Measurements from ENCODE around the gene CCNE1. TPM values are rescaled to one million over a fixed set of nuclear protein-coding genes. Genes with fewer than 3 reads are reported as not detected.

CCNE1 gene
- 10 to 100 TPM; 44.9 to 45.3 TPM for total RNA-seq

DNA sequence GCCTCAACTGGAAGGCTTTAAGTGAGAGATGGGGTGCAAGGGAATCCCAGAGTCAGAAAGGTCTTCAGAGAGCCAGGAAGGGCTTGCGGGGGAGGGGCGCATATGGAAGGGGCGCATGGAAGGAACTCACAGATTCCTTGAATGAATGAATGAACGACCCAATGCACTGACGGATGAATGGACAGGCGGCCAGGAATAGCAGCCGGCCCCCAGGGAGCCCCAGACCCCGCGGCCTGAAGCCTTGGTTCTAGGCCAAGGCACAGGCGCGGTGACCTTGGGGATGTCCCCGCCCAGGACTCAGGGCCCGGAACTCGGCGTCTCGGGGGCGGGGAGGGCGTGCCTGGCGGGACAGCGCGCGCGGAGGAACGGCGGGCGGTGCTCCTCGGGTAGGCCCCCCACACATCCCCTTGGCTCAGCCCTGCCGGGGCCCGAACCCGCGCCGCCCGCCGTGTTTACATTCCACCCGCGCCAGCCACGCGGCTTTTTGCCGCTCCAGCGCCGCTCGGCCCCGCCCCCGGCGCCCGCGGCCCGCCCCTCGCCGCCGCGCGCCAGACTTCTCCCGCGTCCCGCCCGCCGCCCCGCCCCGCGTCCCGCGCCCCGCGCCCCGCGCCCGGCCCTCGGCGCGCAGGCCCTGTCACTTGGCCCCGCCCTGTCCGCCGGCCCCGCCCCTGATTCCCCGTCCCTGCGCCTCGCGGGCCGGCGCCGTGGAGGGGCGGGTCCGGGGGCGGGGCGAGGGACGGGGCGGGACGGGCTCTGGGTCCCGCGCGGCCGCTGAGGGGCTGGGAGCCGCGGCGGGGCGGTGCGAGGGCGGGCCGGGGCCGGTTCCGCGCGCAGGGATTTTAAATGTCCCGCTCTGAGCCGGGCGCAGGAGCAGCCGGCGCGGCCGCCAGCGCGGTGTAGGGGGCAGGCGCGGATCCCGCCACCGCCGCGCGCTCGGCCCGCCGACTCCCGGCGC lies at the start of gene CCNE1:
TSS of gene CCNE1 (plus strand) at position 867 of the 955 bp plus-strand sequence. CDS start 565 bp downstream, outside the sequence.
- POLR2A ChIA-PET = no interaction called here
- H3K4me3 Mint-ChIP-seq = peak within 1 kb of the TSS; percentile 95
- peak; percentile 96 for DNase-seq
- peaks cover 38% of the 10 kb centered on the region for H3K4me1 Mint-ChIP-seq
- CTCF ChIA-PET = no interaction called here
- H3K27me3 Mint-ChIP-seq = no peaks in the 10 kb centered on the region
- peak within 1 kb of the TSS; percentile 90 for H3K27ac Mint-ChIP-seq
- peaks cover 25% of the 10 kb centered on the region for H3K36me3 Mint-ChIP-seq (ENCODE audit: low read depth)
- H3K9me3 Mint-ChIP-seq = no peaks in the 10 kb centered on the region

DNA sequence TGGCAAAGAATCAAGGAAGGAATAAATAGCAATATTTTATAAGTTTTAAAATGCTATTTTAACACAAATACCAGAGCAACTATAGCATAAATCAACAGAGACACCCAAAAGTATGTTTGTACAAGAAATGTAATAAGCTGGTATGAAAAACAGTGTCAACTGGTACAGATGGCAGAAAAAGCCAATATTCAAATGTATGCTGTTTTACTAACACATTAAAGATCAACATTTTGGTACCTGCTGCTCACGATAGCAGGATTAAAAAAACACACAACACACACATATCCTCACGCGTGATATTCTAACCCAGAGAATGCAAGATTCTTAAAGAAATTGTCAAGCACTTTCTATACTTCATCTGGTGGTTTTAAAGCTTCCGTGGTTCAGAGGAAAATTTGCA lies 48.6 kb upstream of the CCNE1 start:
- no peaks in the 10 kb centered on the region for H3K36me3 Mint-ChIP-seq (ENCODE audit: low read depth)
- H3K4me3 Mint-ChIP-seq = no peak overlapping the region
- H3K4me1 Mint-ChIP-seq = no peaks in the 10 kb centered on the region
- H3K27ac Mint-ChIP-seq = no peak overlapping the region
- H3K9me3 Mint-ChIP-seq = no peaks in the 10 kb centered on the region
- ChIA-PET POLR2A (no interaction called here), CTCF (no interaction called here)
- H3K27me3 Mint-ChIP-seq = peaks cover 4% of the 10 kb centered on the region
- DNase-seq = no peak

- no peaks in the 10 kb centered on the region for H3K9me3 Mint-ChIP-seq
- H3K4me1 Mint-ChIP-seq = no peaks in the 10 kb centered on the region
- CTCF ChIA-PET = no interaction called here
- H3K4me3 Mint-ChIP-seq = no peak overlapping the region
- POLR2A ChIA-PET = no interaction called here
- H3K27ac Mint-ChIP-seq = no peak overlapping the region
- H3K27me3 Mint-ChIP-seq = peaks cover 4% of the 10 kb centered on the region
- no peak for DNase-seq
- H3K36me3 Mint-ChIP-seq (ENCODE audit: low read depth) = no peaks in the 10 kb centered on the region
Observed at GRCh38 chr19:29764361-29764760, 47.4 kb upstream of the CCNE1 start.

DNA sequence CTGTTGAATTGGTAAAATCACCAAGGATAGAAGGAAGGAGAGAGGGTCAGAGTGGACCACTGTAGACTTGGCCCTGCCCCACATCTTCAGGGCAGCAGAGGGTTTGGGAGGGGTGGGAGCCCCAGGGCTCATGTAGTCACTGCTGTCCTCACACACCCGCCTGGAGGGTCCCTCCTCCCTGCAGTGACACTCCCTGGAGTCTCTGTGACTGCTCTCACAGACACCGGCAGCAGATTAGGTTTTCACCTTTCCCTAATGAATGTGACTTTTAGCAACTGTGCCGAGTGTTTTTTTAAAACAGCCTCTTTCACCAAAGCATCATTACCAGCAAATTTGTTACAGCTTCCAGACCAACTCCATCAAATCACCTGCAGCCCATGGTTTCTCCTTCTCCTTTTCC lies 45.7 kb upstream of the CCNE1 start:
- Mint-ChIP-seq H3K4me3 (no peak overlapping the region), H3K4me1 (peaks cover 12% of the 10 kb centered on the region), H3K9me3 (no peaks in the 10 kb centered on the region), H3K27ac (no peak overlapping the region), H3K27me3 (peaks cover 4% of the 10 kb centered on the region), H3K36me3 (ENCODE audit: low read depth) (no peaks in the 10 kb centered on the region)
- ChIA-PET POLR2A (no interaction called here), CTCF (no interaction called here)
- DNase-seq = no peak

DNA sequence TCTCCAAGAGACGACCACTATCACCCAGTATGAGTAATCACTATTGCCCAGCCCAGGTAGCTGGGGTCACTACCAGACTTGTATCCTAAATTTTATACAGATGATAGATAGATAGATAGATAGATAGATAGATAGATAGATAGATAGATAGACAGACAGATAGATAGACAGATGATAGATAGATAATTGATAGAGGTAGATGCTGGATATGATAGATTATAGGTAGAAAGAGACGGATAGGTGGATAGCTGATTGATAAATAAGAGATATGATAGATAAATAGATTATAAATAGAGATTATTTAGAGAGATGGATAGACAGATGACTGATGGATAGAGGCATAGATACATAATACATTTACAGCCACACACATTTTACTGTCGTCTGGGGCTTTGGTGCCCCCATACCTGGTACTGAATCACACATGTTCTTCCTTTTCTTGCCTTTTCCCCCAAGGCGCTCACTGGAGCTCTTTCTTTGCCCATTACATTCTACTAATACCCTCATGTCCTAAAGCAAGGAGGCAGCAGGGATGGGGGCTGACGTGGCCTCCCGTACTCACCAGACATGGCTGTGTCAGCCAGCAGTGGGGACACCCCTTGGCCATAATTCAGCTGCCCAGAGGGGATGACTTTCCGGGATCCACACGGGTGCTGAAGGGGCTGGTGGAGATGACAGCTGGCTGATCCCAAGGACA lies 44.6 kb upstream of the CCNE1 start:
- CTCF ChIA-PET = interaction anchor here (1.4 kb wide), 1 partner anchor 24 kb away, joined by 4 read pairs; no protein-coding TSS in a partner anchor
- Mint-ChIP-seq H3K4me3 (no peak overlapping the region), H3K27ac (no peak overlapping the region), H3K36me3 (ENCODE audit: low read depth) (no peaks in the 10 kb centered on the region), H3K4me1 (peaks cover 19% of the 10 kb centered on the region), H3K27me3 (peaks cover under 1% of the 10 kb centered on the region), H3K9me3 (no peaks in the 10 kb centered on the region)
- DNase-seq = no peak
- POLR2A ChIA-PET = no interaction called here

GRCh38 chr19:29768166-29768565 lies 43.6 kb upstream of the CCNE1 start:
- ChIA-PET POLR2A (no interaction called here), CTCF (interaction anchor here (1.4 kb wide), 1 partner anchor 23 kb away, joined by 4 read pairs; no protein-coding TSS in a partner anchor)
- Mint-ChIP-seq H3K4me3 (no peak overlapping the region), H3K9me3 (no peaks in the 10 kb centered on the region), H3K27ac (no peak overlapping the region), H3K27me3 (no peaks in the 10 kb centered on the region), H3K4me1 (peaks cover 19% of the 10 kb centered on the region), H3K36me3 (ENCODE audit: low read depth) (no peaks in the 10 kb centered on the region)
- no peak for DNase-seq

GRCh38 chr19:29769997-29770396 lies 41.8 kb upstream of the CCNE1 start:
- H3K4me3 Mint-ChIP-seq = no peak overlapping the region
- H3K27ac Mint-ChIP-seq = no peak overlapping the region
- no peaks in the 10 kb centered on the region for H3K36me3 Mint-ChIP-seq (ENCODE audit: low read depth)
- H3K27me3 Mint-ChIP-seq = no peaks in the 10 kb centered on the region
- H3K9me3 Mint-ChIP-seq = no peaks in the 10 kb centered on the region
- POLR2A ChIA-PET = no interaction called here
- no peak for DNase-seq
- H3K4me1 Mint-ChIP-seq = peaks cover 19% of the 10 kb centered on the region
- CTCF ChIA-PET = interaction anchor here (0.7 to 1.3 kb wide), 3 partner anchors 10 to 105 kb away, joined by 3 to 5 read pairs (median 3); no protein-coding TSS in a partner anchor

DNA sequence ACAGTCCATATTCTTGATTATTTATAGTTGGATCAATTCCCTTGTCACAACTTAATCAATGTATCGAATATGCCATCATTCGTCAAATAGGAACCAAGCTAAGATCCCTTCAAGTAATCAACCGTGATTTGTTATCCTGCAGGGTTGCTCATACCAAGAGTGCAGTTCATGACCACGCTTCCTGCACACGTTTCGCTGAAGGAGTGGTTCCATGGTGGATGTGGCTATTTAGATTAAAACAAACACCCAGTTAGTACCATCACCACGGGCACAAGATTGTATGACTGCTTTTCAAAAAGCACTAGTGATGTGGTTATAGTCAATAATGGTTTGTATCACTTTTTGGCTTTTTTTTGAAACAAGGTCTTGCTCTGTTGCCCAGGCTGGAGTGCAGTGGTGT lies 41.1 kb upstream of the CCNE1 start:
- DNase-seq = peak; percentile 48
- Mint-ChIP-seq H3K4me1 (peaks cover 19% of the 10 kb centered on the region), H3K27ac (peak overlapping the region; percentile 50), H3K4me3 (no peak overlapping the region), H3K27me3 (no peaks in the 10 kb centered on the region), H3K9me3 (no peaks in the 10 kb centered on the region), H3K36me3 (ENCODE audit: low read depth) (no peaks in the 10 kb centered on the region)
- ChIA-PET CTCF (interaction anchor here (0.7 to 1.3 kb wide), 2 partner anchors 10 to 80 kb away, joined by 3 to 5 read pairs; no protein-coding TSS in a partner anchor), POLR2A (no interaction called here)

DNA sequence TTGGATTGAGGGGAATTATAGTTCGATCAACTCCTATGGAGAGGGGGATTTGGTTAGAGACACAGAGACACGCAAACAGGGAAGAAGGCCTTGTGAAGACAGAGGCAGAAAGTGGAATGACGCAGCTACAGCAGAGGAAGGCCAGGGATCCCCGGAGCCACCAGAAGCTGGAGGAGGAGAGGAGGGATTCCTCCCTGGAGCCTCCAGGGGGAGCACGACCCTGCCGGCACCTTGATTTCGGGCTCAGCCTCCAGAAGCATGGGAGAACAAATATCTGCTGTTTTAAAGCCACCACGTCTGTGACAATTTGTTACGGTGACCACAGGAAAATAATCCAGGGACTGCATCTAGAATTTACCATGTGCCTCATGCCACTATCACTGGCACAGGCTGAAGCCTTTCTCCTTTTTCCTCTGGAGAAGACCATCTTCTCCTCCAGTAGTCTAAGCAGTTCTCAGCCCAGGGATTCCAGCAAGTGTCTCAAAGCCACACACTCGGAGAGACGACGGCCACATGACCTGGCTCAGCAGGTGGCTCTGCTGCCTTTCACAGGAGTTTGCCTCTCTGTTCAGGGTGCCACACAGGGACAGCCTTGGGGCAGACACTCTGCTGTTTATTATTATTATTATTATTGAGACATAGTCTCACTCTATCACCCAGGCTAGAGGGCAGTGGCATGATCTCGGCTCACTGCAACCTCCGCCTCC lies 39.9 kb upstream of the CCNE1 start:
- ChIA-PET CTCF (interaction anchor here (1.0 kb wide), 1 partner anchor 101 kb away, joined by 7 read pairs; no protein-coding TSS in a partner anchor), POLR2A (no interaction called here)
- H3K4me3 Mint-ChIP-seq = no peak overlapping the region
- H3K9me3 Mint-ChIP-seq = no peaks in the 10 kb centered on the region
- peak overlapping the region; percentile 3 for H3K27ac Mint-ChIP-seq
- DNase-seq = peak; percentile 32
- H3K36me3 Mint-ChIP-seq (ENCODE audit: low read depth) = no peaks in the 10 kb centered on the region
- no peaks in the 10 kb centered on the region for H3K27me3 Mint-ChIP-seq
- peaks cover 19% of the 10 kb centered on the region for H3K4me1 Mint-ChIP-seq

DNA sequence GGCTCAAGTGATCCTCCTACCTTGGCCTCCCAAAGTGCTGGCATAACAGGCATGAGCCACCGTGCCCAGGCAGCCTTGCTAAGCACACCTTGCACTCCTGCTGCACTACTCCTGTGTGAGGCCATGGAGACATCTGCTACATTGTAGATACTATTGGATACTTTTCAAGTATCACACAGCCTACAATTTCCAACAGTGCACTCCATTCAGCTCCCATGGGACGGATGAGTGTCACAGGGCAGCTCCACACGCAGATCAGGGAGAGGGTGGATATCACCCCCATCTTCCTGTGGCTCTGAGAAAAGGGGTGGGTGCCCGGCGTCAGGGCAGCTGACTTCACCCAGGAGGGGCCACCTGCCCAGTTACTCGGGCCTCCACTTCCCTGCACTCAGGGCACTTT lies 39.1 kb upstream of the CCNE1 start:
- H3K4me1 Mint-ChIP-seq = peaks cover 19% of the 10 kb centered on the region
- no peak overlapping the region for H3K27ac Mint-ChIP-seq
- CTCF ChIA-PET = interaction anchor here (1.0 kb wide), 1 partner anchor 100 kb away, joined by 7 read pairs; no protein-coding TSS in a partner anchor
- no peaks in the 10 kb centered on the region for H3K27me3 Mint-ChIP-seq
- DNase-seq = no peak
- H3K4me3 Mint-ChIP-seq = no peak overlapping the region
- no peaks in the 10 kb centered on the region for H3K9me3 Mint-ChIP-seq
- POLR2A ChIA-PET = no interaction called here
- H3K36me3 Mint-ChIP-seq (ENCODE audit: low read depth) = no peaks in the 10 kb centered on the region

DNA sequence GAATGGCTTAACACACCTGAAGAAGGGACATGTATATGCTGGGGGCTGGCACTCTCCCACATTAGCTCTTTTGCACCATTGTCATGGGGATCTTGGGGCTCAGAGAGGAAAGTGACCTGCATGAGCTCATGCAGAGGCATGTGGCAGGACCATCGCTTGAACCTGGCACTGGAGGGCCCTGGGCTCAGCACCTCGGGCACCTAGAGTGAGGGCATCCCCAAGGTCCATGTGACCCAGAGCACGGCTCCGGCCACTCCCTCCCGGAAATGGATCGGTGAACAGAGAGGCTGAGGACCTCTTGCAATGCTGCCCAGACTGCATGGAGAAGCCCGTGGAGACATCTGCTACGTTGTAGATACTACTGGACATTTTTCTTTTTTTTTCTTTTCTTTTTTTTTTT lies 38.6 kb upstream of the CCNE1 start:
- CTCF ChIA-PET = interaction anchor here (1.0 kb wide), 1 partner anchor 99 kb away, joined by 7 read pairs; no protein-coding TSS in a partner anchor
- POLR2A ChIA-PET = no interaction called here
- no peaks in the 10 kb centered on the region for H3K9me3 Mint-ChIP-seq
- no peak for DNase-seq
- no peak overlapping the region for H3K4me3 Mint-ChIP-seq
- H3K27me3 Mint-ChIP-seq = no peaks in the 10 kb centered on the region
- no peaks in the 10 kb centered on the region for H3K36me3 Mint-ChIP-seq (ENCODE audit: low read depth)
- H3K27ac Mint-ChIP-seq = no peak overlapping the region
- H3K4me1 Mint-ChIP-seq = peaks cover 19% of the 10 kb centered on the region

DNA sequence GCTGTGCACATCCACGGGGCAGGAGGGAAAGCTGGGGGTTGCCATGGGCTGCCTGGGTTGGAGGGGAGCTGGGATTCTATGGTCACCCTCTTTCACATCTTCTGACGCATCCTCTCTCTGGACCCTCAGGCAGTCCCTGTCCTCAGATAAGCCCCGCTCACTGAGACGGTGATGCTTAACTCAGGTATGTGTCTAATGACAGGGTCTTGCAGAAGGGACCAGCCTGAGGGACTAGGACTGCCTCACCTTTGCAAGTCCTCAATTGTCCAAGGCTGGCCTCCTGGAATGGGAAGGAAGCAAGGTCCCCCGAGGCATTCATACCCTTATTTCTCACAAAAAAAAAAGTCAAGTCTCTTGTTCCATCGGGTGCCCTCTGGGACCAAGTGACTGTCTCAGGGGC lies 37.7 kb upstream of the CCNE1 start:
- CTCF ChIA-PET = interaction anchor here (0.7 kb wide), 1 partner anchor 22 kb away, joined by 3 read pairs; no protein-coding TSS in a partner anchor
- H3K27me3 Mint-ChIP-seq = no peaks in the 10 kb centered on the region
- peaks cover 19% of the 10 kb centered on the region for H3K4me1 Mint-ChIP-seq
- no peak overlapping the region for H3K4me3 Mint-ChIP-seq
- H3K27ac Mint-ChIP-seq = no peak overlapping the region
- no peak for DNase-seq
- POLR2A ChIA-PET = no interaction called here
- no peaks in the 10 kb centered on the region for H3K9me3 Mint-ChIP-seq
- no peaks in the 10 kb centered on the region for H3K36me3 Mint-ChIP-seq (ENCODE audit: low read depth)

Data from activated CD4-positive, alpha-beta T cell treated with anti-CD3 and anti-CD28 coated beads, Interleukin-2, amount 10 ng/mL, durations not matched to agents 7 days and 5 days (primary cell).